DOHH2 (cell line): ENCODE results near the gene ST3GAL3.

Experiments
- CTCF ChIP-seq: fragments of 200-600 bp; sonication (generic); IDR thresholded peaks from one replicate; pipeline ENCODE4 v1.5.1; 2014; ENCODE audit warnings: antibody characterized with exemption, mild to moderate bottlenecking, low read depth, low read length; ENCODE audit not compliant: poor library complexity, severe bottlenecking
- EZH2phosphoT487 ChIP-seq: fragments of 200-600 bp; sonication (generic); IDR thresholded peaks from 2 replicates; pipeline ENCODE4 v1.6.1; 2017; ENCODE audit warnings: borderline replicate concordance, mild to moderate bottlenecking, antibody characterized with exemption, low read length, moderate library complexity, mixed read lengths

- no peak for TF ChIP-seq CTCF
- TF ChIP-seq EZH2phosphoT487 = no peak
Measured at GRCh38 chr1:43686801-43687200, 20.5 kb upstream of the ST3GAL3 start.
